ENCODE data around the gene FRMPD3.
"Not testable (repeated sequence)": the region's sequence is repeated elsewhere in the genome, so short reads cannot be mapped to it uniquely, and the experiment has no call there.

FRMPD3 gene

DNA sequence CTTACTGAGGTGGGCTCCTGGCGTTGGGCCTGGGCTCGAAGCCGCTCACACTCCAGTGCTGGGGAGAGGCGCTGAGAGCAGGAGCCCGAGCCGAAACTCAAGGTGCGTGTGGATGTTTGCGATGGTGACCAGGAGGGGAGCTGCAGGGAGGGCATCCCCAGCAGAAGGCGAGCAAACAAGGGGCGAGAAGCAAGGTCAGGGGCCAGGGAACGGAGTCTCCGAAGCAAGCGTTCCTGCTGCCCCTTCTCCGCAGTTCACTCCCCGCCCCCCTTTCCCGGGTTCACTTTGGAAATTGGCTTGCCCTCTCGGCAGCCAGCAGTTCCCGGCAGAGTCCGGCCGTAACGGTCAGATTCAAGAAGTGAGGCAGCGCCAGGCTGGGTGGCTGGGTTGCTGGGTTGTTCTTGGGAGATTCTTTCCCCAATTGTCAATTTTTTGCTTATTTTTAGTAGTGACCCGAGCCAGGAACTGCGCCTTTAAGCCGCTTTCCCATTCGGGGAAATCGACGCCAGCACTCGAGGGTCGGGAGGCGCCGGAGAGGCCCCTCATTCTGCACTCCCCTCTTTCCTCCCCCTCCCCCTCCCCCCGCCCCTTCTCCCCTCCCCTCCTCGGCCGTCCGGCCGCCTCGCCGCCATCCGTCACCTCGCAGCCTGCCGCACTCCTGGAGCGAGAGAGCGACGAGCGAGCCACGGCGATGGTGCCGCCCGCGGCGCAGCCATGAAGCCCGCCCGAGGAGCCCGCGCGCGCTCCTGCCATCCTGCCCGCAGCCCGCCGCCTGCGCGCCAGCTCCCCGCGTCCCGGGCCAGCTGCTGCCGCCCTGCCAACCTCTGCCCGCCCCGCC, at the start of gene FRMPD3:
Gene FRMPD3 (plus strand): TSS at position 655 of the 838 bp plus-strand sequence. CDS start 76,937 bp downstream, outside the sequence.
- DNase-seq = peak; percentile 16 to 53

DNA sequence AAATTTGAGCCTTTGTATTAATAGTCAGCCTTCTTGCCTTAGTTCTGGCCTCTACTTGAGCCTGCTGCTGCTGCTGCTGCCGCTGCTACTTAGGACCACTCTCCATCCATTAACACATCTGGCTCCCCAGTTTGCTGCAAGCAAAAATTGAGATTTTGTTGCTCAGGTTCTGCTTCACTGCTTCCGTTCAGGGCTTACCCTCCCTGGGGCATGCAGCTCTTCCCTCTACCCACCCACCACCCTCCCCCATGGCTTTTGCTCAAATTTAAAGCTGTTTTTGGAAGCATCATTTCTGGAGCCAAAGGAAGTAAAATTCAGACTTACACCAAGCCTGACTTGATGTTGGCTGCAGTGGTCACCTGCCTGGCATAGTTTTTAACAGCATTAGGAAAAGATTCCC, 28.9 kb upstream of the FRMPD3 start:
- no peak for DNase-seq

DNA sequence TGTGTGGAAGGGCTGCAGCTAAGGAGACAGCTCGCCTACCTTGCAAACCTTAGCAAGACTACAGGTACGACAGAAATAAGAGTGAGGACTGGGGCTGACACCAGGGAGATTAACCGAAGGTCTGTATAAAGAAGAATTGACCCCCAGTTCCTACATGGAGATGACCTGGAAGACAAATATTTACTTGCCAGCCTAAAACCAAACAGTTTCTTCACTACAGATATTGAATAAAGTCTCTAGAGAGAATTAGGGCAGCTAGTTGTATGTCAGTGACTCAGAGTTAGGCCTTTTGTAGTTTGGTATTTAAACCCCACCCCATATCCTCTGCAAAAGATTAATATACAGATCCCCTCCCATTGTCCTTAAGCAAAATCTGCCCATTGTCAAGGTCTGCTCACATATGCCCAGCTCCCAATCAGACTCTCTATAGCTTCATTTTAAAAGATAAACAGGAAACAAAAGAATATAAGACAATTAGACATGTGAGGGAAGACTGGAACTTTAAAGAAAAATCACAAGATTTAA, 28.1 kb upstream of the FRMPD3 start:
- DNase-seq = no peak

DNA sequence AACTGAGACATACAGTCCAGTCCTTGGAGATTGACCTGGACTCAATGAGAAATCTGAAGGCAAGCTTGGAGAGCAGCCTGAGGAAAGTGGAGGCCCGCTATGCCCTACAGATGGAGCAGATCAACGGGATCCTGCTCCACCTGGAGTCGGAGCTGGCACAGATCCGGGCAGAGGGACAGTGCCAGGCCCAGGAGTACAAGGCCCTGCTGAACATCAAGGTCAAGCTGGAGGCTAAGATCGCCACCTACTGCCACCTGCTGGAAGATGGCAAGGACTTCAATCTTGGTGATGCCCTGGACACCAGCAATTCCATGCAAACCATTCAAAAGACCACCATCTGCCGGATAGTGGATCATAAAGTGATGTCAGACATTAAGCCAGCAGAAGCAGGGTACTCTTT, 20.4 kb upstream of the FRMPD3 start:
- DNase-seq = peak; percentile 44 to 68

DNA sequence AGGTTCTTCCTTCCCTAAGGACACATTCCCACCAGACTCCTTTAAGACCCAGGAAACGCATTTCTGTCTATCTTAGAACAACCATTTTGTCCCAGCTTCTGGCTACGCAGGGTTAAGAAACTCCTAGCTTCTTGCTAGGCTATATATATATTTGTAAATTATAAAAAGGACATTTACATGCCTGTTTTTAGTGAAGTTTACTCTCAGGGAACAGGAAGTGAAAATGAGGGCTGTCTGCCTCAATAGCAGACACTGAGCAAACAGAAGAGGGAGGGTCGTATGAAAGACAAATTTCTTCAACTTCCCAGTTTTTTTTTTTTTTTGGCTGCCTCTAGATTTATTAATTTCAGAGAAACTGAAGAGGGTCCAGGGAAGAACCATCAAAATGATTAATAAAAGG, 9.3 kb upstream of the FRMPD3 start:
- DNase-seq = no peak

DNA sequence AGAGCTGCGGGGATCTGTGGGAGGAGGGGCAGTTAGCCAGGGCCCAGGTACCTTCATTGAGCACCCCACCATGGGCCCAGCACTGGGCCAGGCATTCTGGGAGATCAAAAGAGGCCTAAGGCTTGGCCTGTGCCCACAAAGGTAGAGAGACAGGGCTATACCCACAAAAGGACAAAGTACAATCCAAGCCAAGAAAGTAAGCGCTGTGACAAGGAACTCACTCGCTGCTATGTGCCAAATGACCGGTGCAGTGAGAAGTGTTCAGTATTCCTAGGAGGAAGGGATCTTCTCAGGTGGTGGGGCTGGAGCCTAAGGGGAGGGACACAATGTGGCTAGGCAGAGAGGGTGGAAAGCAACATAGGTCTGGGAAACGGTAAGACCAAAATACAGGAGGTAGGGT, 8.8 kb upstream of the FRMPD3 start:
- DNase-seq = no peak

DNA sequence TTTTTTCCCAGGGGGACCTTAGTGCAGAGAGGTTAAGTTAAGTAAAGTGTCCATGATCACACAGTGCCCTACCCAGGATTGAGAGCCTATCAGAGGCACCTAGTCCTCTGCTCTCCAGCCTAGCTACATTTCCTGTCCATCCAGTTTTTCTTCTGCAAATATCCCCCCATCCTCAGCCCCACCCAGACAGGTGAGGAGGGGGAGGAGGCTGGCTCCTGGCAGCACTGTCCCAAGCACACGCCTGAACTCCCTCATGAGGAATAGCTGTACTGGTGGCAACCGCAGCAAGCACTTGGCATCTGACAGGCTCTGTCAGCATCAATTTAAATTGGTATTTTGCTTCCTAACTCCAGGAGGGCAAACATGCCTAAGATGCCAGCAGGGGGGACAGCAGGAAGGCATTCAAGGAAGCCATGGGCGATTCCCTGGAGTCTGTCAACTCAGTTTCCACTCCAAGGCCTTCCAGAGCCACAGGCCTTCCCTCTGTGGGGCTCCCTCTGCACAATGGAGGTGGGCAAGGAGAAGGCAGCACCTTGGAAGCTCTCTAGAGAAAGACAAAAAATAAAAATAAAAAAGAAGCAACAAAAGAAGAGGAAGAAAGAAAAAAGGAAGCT, 6.4 kb upstream of the FRMPD3 start:
- DNase-seq = no peak

DNA sequence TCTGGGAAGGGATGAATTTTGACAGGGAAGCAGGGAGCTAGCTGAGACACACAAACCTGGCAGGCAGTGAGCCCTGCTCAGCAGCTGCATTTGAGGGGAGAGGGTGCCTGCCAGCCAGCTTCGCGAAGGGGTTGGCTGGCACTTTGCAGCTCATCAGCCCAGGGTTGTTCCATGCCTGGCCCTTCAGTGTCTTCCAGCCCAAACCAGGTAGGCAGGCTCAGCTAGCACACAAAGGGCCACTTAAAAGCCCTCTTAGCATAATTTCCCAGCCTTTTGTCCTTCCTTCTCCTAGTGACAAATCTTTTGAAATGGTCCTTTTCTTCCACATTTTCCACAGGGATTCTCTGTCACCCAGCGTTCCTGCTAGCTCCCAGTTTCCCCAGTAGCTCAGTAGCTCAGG, 4.3 kb upstream of the FRMPD3 start:
- DNase-seq = no peak

DNA sequence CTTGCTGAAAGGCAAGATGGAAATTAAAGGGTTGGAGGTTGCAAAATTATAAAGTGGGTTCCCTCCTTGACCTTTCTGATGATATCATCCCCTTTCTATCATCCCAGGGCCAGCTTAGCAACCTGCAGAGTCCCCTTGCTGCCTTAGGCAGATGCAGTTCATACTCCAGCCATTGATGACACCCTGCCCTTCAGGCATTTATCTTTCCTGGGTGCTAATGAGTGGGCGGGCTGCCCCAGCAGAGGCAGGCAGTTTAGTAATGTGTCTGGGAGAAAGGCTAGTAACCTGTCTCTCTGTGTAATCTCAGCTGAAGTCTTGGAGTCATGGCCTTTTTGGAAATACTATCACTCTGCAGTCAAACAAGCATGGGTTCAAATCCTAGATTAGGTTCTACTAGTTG, 3.8 kb upstream of the FRMPD3 start:
- no peak for DNase-seq

DNA sequence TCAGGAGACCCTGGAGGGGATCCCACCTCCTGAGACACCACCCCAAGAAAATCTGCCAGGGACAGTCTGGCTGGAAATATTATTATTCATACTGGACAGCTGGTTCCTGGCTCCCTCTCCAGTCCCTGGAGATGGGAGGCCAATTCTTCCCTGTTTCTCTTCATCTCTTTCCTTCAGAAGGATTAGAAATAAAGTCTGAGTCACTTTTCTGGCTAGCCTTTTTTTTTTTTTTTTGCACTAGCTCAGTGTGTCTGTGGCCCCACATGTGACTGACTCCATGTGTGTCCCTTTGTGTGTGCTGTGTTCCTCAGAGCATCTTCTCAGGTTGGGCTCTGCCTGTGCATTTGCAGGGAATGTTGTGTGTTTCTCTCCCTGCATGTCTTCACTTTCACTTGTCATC, 1.8 kb upstream of the FRMPD3 start:
- no peak for DNase-seq

DNA sequence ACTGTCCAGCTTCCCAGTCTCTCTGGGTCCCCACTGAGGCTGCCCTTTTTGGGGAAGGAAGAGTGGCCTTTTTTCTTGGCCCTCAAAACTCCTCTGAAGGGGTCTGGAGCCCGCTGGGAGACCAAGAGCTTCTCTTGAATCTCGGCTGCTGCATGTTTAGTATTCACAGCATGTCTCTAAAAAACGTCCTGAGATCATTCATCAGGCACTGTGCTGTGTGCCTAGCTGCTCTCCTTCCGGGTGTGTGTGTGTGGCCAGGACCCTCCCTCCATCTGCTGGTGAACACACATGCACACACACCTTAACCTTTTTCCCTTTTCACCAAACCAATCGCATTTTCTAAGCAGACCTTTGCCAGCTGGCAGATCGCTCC, 841 bp upstream of the FRMPD3 start:
- DNase-seq = no peak

DNA sequence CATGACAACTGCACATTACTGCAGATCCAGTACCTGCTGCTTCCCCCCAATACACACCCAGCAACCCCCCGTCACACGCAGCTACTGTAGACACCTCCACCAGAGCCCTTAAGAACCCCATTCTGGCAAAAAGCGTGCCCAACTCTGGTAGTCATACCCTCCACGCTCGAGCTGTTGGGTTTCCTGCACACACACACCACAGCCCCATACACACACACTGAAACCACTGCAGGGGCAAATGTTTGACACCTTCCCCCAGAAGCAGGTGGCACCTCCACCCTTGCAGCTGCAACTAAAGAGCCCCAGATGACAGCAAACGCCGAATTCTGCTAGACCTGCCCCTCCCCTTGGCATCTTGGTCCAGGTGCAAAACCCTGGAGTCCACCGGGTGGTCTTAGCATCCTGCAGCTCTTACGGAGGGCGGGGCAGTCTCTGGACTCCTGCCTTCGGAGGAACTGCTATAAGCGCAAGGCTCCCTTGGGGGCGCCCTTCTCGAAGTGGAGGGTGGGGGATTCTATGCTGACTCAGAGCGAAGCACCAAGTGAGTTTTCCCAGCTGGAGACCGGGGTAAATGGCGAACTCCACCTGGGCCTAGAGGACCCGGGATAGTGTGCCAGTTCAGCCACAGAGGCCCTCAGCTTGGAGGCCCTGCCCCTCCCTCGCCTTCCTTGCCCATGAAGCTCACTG, 1.5 kb downstream of the FRMPD3 start:
- DNase-seq = peak; percentile 25 to 32

DNA sequence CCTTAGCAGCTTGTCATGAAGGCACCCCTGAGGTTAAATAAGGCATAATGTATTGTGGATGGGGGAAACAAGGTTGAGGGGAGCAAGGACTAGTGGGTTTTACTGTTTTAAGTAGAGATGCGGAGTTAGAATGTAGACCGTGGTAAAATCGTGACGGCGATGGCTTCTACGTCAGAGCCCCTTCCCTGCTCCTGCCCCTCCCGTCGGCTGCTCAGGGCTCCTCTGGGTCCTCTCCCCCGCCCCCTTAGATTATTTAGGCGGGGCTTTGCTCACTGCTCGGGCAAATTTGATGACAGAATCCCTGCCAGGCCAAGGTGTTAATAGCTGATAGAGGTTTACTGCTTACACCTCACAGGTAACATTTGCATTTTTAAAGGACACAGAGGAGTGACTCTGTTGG, 2.3 kb downstream of the FRMPD3 start:
- DNase-seq = no peak

DNA sequence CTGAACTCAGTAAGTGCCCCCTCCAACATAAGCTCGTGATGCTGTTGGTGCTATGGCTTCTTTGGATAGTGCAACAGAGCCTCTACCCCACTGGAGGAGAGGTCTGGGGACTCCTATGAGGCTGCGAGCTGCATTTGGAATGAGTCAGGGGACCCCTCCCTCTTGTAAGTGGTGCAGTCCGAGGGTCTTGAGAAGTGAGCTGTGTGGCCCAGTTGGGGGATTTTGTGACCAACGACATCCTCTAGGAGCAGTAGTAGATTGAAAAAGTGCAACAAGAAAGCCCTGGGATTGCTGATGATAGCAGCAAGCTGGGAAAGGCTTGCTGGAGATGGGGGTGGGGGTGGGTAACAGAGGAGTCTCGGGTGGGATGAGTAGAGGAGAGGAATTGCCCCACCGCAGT, 3.1 kb downstream of the FRMPD3 start:
- DNase-seq = no peak

DNA sequence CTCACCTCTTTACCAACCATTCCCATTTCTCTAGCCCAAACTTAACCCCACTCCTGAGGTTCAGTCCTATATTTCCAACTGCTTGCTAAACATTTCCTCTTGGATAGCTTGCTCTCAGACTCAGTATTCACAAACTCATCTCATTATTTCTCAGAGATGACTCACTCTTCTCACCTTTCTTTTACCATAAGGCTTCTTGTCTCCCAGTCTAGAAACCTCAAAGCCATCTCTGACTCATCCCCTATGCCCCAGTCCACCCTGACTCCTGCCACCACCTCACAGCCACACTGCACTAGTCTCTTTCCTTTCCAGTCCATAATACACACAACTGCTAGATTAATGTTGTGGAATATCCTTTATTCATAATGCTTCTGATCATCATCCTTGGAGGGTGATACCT, 4.8 kb downstream of the FRMPD3 start:
- no peak for DNase-seq

DNA sequence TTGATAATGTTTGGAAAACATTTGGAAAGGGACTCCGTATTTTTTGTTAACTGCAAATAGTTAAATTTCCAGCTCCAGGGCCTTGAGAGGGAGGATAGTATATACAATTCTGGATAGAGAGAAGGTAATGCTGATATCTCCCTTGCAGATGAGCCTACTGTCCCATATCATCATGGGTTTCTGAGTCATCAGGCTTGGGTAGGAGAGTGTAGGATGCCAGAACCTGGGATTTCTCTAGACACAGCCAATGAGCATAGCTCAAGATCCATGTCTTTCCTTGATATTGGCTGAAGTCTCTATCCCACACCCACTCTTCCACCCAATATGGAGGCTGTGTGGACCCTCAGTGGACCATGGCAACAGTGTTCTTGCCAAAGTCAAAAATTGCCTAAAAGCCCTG, 7.8 kb downstream of the FRMPD3 start:
- no peak for DNase-seq

DNA sequence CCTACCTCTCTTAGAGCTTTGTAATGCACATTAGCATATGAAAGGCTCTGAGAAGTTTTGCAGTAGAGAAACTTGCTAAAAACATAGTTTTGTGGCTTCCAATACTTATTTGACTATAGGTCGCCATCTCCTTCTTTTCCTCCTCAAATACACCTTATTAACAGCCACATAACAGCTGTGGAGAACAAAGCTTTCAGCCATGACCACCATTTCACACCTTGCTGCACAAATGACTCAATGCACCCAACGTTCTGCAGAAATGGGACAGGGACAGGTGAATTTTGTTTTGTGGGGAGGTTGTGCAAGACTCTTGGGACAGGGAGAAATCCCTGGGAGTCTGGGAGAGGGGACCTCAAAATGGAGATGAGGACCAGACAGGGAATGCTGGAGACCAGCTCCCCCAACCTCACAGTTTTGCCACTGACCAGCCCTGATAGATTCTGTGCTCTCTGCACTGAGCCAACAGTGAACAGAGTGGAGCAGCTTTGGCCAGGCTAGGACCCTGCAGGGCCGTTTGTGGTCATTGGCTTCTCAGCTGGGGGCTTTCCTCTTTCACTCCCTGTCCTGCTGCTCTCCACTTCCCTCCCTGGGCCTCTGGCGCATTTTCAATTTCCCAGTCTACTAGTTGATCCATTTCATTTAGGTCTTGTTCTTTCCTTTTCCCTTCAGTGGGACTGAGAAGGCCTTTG, 16.6 kb downstream of the FRMPD3 start:
- DNase-seq = no peak

DNA sequence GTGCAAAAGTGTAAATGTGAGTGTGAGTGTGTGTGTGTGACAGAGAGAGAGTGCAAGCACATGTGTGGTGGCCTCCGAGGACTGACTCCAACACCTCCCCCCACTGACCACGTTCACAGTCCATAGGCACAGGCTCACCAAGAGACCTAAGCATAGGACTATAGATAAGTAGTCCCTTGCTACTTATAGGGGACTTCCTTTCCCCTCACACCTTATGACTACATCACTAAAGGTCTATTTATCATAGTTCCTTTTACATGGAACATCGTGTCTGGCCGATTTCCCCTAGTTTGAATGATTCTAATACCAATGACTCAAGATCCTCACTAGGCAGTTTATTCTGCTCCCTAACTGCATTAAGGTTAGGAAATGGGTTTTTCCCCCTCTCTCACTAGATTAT, 17.8 kb downstream of the FRMPD3 start:
- no peak for DNase-seq

DNA sequence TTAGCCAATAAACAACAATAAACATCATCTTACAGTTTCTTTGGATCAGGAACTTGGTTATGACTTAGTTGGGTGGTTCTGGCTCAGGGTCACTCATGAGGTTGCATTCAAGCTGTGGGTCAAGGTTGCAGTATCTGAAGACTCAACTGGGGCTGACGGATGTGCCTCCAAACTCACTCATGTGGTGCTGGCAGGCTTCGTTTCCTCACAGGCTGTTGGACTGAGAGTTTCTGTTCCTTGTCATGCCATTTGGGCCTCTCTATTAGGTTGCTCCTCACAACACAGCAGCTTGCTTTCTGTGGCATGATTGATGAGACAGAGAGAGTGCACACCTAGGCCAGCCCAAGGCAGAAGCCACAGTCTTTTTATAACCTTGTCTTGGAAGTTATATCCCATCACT, 20.7 kb downstream of the FRMPD3 start:
- no peak for DNase-seq

DNA sequence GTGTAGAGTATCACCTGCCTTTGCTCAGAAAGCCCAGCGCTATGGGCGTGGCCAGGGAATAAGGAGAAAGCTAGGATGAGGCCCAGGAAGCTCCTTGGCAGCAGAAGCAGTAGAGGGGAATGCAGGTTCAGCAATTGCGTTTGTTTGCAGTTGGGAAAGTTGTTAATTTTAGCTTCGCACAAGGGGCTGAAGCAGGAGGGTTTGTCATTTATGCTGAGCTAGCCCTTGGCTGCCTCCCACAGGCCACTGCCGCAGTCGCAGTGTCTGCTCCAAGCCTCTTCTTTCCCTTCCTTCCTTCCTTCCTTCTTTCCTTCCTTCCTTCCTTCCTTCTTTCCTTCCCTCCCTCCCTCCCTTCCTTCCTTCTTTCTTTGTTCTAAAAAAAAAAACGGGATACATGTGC, 21.5 kb downstream of the FRMPD3 start:
- DNase-seq = no peak

DNA sequence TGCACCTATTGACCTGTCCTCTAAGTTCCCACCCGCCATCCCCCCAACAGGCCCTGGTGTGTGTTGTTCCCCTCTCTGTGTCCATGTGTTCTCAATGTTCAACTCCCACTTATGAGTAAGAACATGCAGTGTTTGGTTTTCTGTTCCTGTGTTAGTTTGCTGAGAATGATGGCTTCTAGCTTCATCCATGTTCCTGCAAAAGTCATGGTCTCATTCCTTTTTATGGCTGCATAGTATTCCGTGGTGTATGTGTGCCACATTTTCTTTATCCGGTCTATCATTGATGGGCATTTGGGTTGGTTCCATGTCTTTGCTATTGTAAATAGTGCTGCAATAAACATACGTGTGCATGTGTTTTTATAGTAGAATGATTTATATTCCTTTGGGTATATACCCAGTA, 22.0 kb downstream of the FRMPD3 start:
- not testable (repeated sequence) for DNase-seq

DNA sequence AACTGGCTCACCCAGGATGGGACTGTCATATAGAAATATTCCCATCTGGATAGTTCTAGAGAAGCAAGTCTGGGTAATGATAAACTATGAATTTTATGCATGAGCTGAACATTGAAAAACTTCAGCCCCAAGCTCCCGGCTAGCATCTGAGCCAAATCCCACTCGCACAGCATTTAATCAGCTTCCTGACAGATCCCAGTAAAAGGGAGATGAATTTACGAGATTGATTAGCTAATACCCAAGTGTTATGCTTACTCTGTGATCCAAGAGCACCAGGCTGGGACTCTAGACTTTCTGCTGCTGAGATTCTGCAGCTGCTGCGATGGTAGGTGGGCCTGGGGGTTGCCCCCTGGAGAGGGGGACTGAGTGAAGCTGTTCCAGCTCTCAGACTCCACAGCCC, 28.0 kb downstream of the FRMPD3 start:
- no peak for DNase-seq

DNA sequence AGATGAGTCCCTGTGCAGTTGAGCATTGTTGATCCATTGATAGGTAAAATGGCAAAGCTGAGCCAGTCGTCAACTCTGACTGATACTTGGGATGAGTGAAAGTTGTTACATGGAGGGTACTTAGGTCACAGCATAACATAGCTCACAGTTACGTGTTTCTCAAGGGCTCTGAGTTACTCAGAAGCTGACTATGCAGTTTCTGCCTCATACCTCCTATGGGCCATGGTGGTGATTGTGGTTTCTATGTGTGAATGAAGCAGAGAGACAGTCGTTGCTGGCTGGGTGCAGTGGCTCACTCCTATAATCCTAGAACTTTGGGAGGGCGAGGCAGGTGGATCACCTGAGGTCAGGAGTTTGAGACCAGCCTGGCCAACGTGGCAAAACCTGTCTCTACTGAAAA, 30.8 kb downstream of the FRMPD3 start:
- no peak for DNase-seq

Measured in NCI-H2081 (cell line).